Ramos (cell line): ENCODE results near the gene PDCD1.

Experiments
- in situ Hi-C: fragments of 300-500 bp; cut with MboI; formaldehyde crosslinking; loops from one replicate; pipeline ENCODE4 v1.14.3; 2022; ENCODE audit warnings: low sequenced_read_pairs; ENCODE audit not compliant: unreplicated experiment

Gene PDCD1

GRCh38 chr2:241866790-241867645, 8.3 kb upstream of the PDCD1 start:
- in situ Hi-C loops: no loop called here

- in situ Hi-C loops: no loop called here
These were observed 7.5 kb upstream of the PDCD1 start for GRCh38 chr2:241865957-241866789.

- in situ Hi-C loops: no loop called here
These were observed 6.8 kb upstream of the PDCD1 start for GRCh38 chr2:241865416-241865956.

- in situ Hi-C loops: no loop called here
These were observed 6.1 kb upstream of the PDCD1 start for GRCh38 chr2:241864850-241865213.

- in situ Hi-C loops: no loop called here
These were observed 5.6 kb upstream of the PDCD1 start for GRCh38 chr2:241864168-241864849.

- in situ Hi-C loops: no loop called here
These were observed 4.9 kb upstream of the PDCD1 start for GRCh38 chr2:241863536-241863954.

- in situ Hi-C loops: no loop called here
These were observed 4.3 kb upstream of the PDCD1 start for GRCh38 chr2:241862775-241863535.

GRCh38 chr2:241862093-241862492, 3.4 kb upstream of the PDCD1 start:
- in situ Hi-C loops: no loop called here

- in situ Hi-C loops: no loop called here
These were observed 2.6 kb upstream of the PDCD1 start for GRCh38 chr2:241861264-241861663.

GRCh38 chr2:241860184-241861078, 1.7 kb upstream of the PDCD1 start:
- in situ Hi-C loops: no loop called here

- in situ Hi-C loops: no loop called here
These were observed 916 bp upstream of the PDCD1 start for GRCh38 chr2:241859436-241860183.

GRCh38 chr2:241859017-241859435, 332 bp upstream of the PDCD1 start:
- in situ Hi-C loops: no loop called here

GRCh38 chr2:241857572-241858121, 1.0 kb downstream of the PDCD1 start:
- in situ Hi-C loops: no loop called here

- in situ Hi-C loops: no loop called here
These were observed 1.6 kb downstream of the PDCD1 start for GRCh38 chr2:241857041-241857541.

GRCh38 chr2:241855888-241856422, 2.7 kb downstream of the PDCD1 start:
- in situ Hi-C loops: no loop called here

- in situ Hi-C loops: no loop called here
These were observed 3.3 kb downstream of the PDCD1 start for GRCh38 chr2:241855245-241855887.
